ENCODE measurements around the gene FOXD4L3.
"Not testable (repeated sequence)": the region's sequence is repeated elsewhere in the genome, so short reads cannot be mapped to it uniquely, and the experiment has no call there.

The FOXD4L3 gene

GRCh38 chr9:68342265-68343025 is 39.8 kb downstream of the FOXD4L3 start:
- H3K27ac ChIP-seq = not testable (repeated sequence)

GRCh38 chr9:68343242-68343641 is 40.6 kb downstream of the FOXD4L3 start:
- H3K27ac ChIP-seq = not testable (repeated sequence)

More at GRCh38 chr9:68342265-68343025, 39.8 kb downstream of the FOXD4L3 start:
- peak; percentile 55 for TF ChIP-seq CTCF (conservative IDR thresholded peaks at IDR 0.05)

- not testable (repeated sequence) for H3K27ac ChIP-seq
Measured at GRCh38 chr9:68343992-68344391, 41.3 kb downstream of the FOXD4L3 start.

- not testable (repeated sequence) for H3K27ac ChIP-seq
Measured at GRCh38 chr9:68351689-68352088, 49.0 kb downstream of the FOXD4L3 start.

All from C4-2B (cell line).